Colon (tissue), 2 donors: ENCODE data around the gene MTCL1.

Experiments
- FAIRE-seq: peaks from 2 replicates; lab custom pipeline; 2012; peaks lifted over from hg19 to GRCh38; lab: Jason Lieb, UNC
- donor health status: control.
- donor health status: control.

Gene MTCL1

DNA sequence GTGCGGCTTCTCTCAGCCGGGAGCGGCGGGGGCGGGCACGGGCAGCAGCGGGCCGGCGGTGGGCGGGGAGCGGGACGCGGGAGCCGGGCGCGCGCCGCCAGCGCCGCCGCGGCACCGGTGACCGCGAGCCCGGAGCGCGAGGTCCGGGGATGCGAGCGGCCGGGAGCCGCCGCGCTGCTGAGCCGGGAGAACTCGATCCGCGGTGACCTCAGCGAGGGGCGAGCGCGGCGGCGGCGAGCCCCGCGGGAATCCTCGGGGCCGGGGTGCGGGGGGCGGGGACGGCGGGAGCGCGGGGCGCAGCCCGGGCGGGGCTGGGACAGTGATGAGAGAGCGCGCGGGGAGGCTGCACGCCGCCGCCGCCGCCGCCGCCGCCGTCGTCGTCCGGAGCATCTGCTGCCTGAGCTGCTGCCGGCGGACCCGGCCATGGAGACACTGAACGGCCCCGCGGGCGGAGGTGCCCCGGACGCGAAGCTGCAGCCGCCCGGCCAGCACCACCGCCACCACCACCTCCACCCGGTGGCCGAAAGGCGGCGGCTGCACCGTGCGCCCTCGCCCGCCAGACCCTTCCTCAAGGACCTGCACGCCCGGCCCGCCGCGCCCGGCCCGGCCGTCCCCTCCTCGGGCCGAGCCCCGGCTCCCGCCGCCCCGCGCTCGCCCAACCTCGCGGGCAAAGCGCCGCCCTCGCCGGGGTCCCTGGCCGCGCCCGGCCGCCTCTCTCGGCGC is at the start of gene MTCL1:
TSS of gene MTCL1 (plus strand) at position 319 of the 723 bp plus-strand sequence. CDS start at position 424, 105 bp downstream.
- no peak for FAIRE-seq

DNA sequence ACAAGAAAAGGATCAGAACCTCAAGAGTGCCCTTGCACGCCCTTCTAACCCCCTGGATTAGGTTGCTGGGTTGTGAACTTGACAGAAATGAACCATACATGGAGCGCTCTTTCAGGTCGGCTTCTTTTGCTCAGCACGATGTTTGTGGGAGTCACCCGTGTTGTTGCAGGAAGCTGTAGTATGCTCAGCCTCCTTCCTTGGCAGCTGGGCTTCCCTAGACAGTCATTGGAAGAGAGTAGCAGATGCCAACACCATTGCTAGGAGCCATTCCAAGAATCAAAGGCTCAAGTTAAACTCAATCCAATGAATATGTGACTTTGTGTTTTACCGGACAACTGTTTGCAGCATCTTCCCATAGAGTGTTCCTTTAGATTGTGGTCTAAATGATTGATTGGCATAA is 49.1 kb upstream of the MTCL1 start:
- FAIRE-seq, result no peak

DNA sequence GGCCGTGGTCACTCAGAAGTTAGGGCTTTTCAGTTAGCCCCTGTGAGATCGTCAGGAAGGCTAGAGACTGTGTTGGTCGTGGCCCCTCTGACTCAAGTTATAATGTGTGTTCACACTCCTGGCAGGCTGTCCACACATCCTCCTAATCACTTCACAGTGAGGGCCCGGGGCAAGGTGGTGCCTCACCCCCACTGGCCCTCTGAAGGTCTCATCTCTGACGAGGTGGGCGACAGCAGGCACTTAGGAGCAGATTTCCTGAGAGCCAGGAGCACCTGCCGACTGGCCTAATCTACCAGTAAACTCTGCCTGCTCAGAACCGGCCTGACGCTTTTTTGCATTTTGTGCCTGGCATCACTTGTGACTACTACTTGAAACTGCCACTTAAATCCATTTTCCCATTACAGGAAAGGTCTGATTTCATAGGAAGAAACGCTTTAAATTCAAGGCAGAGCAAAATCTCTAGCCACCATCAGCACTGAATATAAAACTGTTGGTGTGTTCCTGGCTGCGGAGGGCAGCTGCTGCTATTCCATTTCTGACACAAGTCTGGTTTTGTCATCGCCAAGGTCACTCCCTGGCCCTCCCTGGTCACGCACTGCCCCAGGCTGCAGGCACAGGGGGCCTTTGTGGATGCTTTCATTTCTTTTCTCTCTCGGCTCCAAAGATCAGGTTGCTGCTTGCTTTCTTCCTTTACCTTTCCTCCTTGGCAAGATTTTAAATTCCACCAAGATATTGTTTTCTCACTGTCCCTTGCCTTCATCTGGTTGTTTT is 48.1 kb upstream of the MTCL1 start:
- FAIRE-seq, result no peak

DNA sequence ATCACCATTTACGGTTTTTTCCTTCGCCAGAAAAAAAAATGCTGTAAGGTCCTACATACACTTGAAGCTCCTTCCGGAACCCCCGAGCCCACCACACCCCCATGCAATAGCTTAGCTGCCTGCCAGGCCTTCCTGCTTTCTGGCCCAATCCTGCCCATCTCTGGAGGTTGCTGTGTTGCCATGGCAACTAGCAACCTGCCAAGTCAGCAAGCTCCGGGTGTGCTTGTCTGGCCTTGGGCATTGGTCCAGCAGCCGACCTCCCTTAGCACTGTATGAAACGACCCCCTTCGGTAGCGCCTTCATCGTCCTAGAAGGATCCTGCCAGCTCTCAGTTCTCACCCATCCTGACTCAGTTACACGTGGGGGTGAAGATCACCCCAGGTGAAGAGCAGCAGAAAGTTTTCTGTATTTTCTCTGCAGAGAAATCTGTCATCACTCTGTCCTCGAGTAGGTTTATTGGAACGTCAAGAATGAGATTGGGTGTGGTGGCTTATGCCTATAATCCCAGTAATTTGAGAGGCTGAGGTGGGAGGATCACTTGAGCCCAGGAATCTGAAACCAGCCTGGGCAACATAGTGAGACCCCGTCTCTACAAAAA is 47.4 kb upstream of the MTCL1 start:
- no peak for FAIRE-seq

DNA sequence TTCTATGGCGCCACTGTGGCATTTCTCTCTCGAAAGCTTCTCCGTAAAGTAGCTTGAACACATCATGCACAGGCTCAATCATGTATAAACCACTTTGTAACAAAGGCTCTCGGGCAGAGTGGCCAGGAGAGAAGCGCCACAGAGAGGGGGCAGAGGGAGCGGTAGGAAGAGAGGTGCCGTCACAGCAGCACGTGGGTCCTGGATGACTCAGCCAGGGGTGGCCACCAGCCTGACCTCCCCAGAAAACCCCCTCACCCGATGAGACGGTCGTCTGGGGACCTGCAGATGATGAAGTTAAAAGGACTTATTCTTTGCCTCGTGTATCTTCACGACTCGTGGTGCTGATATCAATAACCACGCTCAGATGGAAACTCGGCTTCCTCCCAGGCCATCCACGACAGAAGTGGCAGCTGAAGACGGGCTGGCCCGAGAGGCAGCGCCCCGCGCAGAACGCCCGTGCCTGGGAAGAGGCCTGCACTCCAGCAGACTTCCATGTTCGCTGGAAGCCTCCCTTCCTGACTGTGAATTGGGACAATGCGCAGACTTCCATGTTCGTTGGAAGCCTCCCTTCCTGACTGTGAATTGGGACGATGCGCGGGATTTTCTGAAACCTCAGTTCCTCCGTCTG is 46.4 kb upstream of the MTCL1 start:
- no peak for FAIRE-seq

DNA sequence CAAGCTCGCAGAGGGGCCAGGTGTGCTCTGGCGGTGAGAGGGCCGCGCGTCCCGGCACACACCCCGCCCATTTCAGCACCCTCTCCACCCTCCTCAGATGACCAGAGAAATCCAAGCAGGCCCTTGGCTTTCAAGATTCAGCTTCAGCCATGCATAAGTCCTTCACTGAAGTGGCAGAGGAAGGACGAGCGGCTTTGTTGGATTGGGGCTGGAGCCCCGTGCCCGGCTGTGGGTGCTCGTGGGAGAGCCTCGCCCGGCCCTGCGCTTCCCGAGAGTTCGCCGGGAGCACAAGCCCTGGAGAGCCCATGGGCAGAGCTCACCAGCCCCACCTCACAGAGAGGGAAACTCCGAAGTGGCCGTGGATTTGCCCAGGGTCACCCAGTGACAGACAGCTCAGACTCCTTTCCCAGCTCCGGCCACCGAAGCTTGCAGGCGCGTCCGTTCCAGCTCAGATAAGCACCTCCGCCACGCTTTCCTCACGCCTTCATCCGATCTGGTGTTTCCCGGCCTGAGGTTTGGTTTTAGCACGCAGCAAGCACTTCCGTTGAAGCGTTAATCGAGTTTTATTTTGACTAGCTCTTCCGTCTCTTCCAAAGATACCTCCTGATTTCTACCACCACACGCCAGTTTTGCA is 45.6 kb upstream of the MTCL1 start:
- no peak for FAIRE-seq

DNA sequence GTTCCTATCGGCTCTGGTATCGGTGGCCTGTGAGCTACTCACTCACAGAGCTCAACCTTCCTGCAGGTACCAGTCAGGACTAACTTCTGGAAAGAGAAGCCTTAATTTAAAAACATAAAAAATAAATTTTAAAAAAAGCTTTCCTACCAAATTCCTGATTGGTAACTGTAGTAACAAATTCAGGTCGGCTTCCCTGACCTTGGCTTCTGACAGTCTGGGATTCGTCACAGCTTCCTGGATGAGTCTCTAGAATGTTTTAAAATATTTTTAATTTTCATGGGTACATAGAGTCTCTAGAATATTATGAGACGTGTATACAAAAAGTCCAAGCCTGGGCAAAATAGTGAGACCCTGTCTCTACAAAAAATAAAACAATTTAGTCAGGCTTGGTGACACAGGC is 45.0 kb upstream of the MTCL1 start:
- FAIRE-seq, result no peak

DNA sequence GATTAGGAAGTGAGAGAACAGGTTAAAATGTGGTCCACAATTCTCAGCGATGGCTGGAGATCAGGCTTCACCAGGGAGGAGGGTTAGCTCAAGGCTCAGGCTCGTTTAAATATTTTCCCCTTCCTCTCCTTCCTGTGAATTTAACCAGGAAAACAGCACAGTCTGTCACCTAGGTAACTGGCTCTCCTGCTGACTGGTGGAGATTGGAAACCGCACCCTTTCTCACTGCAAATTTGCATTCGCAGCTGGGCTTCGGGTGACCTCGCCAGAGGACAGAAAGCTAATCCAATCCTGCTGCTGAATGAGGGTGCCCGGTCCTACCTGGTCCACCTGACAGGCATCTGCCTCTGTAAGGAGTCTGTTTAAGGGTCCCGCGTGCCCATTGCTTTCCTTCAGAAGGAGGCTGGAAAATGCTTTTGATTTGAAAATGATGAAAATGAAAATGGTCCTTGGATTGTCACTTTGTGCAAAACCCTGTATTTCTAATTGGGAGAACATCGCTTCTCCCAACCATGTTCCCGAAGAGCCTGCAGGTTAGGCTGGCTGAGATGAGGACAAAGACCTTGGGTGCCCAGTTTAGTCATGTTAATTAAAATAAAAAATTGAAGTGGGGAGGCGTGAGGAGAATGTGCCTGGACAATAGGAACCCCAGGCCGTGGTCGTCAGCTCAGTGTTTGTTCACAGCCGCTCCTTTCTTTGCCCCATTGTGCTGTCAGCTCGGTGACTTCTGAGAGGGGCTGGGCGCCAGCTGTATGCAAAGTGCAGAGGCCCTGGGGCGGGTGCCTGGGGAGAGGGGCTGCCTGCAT is 43.4 kb upstream of the MTCL1 start:
- no peak for FAIRE-seq

DNA sequence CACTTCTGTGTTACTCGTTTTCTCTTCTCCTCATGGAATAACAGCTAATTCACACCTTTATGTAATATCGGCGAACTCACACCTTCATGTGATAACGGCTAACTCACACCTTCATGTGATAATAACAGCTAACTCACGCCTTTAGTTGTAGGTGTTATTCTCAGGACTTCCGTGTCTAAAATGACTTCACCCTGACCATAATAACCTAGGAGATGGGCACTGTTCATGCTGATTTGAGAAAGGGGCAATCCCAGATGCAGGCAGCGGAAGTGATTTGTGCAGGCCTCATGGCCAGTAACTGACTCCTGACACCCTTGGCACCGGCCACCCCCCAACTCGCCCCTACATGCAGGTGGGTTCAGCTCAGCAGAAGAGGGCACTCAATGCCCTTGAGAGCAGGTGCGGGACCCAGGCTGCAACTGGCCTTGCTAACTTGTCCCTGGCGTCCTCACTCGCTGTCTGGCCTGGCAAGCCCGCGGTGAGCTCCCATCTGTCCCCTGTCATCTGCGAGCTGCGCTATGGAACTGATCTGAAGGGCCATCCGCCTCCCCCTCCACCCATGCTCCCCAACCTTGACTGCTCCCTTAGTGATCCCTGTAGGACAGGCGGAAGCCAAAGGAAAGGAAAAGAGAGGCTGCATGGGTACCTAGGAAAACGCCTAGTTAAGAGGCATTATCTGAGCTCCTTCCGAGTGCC is 42.6 kb upstream of the MTCL1 start:
- no peak for FAIRE-seq

DNA sequence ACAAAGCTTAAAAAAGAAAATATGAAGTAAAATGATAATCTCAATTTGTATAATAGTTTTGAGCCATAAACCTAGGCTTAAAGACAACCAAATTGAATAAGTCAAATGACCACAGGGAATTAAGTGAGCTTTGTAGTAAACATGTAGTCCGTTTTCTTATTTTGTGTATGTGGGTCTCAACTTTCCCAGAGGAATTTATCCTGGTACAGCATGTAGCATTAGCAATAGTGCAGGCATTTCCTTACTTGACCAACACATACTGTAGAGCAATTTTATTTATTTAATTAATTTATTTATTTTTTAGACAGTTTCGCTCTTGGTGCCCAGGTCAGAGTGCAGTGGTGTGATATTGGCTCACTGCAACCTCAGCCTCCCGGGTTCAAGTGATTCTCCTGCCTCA is 37.5 kb upstream of the MTCL1 start:
- no peak for FAIRE-seq

DNA sequence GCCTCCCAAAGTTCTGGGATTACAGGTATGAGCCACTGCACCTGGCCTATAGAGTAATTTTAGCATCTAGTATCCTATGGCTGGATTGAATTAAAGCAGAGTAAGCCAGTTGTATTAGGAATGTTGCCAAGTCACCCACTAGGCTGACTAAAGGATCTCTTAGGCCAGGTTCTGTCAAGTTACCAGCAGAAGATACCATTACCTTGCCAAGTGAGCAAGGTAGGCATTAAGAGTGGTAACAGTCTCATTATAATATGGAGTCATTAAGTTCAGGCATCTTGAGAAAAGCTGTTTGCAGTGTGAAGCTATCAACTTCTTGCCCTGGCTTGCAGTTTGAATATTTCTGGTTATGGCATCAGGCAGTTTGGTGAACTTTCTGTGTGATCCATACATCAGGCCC is 37.0 kb upstream of the MTCL1 start:
- no peak for FAIRE-seq

DNA sequence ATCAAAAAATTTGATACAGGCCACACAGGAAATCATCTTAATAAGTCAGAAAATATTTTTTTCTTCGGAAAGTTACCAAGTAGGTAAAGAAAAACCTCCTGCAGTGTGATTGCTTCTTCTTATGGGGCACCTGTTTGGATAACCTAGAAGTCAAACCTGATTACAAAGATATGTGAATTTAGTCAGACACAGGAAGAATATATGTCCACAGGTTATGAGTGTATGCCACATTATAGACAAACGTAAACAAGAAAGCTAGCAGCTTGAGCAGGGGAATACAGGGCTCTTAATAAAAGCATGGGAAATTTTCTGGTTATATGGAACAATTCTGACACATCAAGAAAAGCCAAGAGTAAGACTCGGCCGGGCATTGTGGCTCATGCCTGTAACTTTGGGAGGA is 35.8 kb upstream of the MTCL1 start:
- no peak for FAIRE-seq

DNA sequence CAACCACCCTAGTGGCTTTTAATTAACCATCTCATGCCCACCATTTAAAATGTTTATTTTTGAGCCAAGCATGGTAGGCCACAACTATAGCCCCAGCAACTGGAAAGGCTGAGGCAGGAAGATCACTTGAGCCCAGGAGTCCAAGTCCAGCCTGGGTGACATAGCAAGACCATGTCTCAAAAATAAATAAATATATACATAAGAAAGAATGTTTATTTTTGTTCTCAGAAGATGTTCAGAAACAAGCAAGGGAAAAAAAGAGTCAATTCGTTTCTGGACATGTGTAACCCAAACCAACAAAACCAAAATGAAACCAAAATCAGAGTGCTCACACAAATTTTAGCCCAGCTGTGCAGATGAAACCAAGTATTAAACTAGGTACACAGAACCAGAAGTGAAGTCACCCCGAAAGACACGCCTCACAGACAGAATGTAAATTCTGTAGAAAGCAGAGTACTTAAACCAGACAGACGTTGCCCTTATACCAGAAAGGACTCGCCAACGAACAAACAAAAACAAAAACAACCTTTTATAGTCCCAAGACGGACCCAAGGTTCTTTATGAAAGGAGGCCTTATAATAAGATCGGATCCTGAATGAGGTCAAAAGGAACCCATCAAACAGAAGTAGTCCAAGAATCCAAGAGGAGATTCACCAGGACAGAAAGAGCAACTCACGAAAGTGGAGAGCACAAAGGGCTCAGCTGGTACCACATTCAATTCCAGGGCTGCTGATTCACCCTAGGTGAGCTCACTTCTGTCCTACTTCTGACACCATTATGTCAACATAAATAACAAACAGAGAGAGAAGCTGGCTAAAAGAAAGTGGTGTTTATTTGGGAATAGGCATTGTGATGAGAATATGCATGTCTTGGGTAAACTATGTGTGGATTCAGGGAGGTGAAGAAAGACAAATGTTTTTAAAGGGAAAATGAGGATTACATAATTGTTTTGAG is 31.8 kb upstream of the MTCL1 start:
- no peak for FAIRE-seq

DNA sequence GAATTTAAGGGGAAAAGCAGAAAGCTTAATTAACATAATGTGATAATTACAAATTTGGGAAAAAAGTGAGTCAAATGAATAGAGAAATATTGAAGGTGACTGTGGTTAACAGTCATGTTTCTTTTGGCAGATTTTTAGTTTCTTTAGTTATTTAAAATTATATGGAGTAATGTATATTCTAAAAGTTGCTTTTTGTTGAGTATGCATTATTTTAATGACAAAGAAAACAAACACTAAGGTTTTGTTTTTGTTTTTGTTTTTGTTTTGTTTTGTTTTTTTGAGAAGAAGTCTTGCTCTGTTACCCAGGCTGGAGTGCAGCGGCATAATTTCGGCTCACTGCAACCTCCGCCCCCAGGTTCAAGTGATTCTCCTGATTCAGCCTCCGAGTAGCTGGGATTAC is 30.3 kb upstream of the MTCL1 start:
- no peak for FAIRE-seq

DNA sequence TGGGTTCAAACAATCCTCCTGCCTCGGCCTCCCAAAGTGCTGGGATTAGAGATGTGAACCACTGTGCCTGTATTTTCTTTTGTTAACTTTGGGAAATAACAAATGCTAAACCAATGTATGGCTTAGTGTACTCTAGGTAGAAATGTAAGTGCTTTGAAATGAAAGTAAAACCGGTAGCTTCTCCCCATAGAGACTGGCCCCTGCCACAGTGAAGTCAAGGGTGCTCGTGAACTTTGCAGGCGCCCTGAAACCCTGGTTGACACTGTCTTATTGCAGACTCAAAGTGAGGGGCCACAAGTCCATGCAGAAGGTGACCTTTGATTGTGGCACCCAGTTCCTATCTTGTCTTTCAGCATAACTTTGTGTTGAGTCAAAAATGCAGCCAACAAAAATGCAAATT is 24.2 kb upstream of the MTCL1 start:
- FAIRE-seq, result no peak

DNA sequence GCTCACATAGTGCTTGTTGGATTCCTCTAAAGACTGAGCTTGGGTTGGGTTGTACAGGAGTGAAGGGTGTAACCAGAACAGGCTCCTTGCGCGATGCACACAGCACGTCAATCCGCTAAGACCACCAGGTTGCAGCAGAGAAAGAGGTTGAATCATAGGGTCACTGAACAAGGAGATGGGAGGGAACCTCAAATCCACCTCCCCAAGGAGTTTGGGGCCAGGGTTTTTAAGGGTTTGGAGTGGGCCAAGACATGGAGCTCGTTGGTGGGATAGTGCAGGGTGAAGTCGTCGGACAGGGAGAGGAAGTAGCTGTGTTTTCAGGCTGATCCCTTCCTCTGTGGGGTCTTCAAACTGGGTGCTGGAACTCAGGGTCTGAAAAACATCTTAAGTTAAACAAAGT is 20.8 kb upstream of the MTCL1 start:
- FAIRE-seq, result no peak

DNA sequence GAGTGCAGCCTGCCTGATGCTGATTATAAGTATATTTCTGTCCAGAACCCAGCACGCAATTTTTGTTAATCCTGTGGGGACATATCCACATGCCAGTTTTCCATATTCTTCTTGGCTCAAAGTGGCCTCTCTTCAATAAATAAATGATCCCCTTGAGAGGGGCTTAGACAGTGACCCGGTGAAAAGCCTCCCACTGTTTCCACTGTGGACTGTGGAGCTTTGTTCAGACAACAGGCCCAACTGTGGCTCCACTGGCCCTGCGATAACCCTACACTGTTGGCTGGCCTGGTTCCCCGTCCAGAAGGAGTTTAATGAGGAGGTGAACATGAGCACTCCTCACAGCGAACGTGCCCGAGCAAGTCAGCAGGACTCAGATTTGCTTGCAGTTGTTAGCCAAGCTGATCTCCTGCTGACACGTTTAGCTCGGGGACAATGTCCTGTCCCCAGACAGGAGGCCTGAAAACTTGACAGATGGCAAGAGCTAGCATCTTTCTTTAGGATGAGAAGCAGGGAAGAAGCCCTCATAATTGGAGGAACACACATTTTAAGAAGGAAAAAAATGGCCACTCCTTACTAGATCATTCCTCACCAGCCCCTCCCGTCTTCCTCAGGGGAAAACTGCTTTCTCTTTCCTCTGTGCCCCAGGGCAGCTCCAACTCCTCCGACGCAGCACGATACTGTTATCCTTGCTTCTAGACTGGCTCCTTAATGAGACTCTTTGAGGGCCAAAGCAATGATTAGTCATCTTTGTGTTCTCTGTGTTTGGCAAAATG is 20.0 kb upstream of the MTCL1 start:
- FAIRE-seq, result no peak

DNA sequence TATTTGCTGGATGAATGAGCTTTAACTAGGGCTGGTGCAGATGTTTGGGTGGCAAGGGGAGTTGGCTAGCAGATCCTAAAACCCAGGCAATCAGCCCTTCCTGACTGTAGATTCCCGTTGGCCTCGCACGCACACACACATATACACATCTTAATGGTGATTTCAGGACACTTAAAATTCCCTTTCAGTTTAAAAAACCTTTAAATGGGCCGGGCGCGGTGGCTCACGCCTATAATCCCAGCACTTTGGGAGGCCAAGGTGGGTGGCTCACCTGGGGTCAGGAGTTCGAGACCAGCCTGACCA is 19.5 kb upstream of the MTCL1 start:
- no peak for FAIRE-seq

DNA sequence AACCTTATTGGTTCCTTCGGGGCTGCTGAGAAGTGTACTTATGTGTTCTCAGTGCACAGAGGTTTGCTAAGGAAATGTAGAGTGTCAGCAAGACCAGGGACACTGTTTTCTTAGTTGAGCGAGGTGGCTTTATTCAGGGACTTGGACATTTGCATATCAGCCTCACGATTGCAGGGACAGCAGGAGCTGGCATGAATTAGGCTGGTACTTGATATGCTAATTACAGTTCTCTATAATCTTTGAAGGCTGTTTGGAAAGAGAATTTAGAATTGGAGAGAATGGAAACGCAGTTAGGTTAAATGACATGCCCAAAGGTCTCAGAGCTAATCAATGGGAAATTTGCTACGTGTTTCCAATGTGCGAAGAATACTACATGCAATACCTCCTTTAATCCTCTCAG is 18.7 kb upstream of the MTCL1 start:
- FAIRE-seq, result no peak
